Measurements from ENCODE around the gene OAF. TPM values are rescaled to one million over a fixed set of nuclear protein-coding genes. Genes with fewer than 3 reads are reported as not detected.

OAF gene
- total RNA-seq, 1 donor from 2014 or later = 20.9 TPM

GRCh38 chr11:120279502-120279901 lies 68.7 kb downstream of the OAF start:
- Histone ChIP-seq H3K27me3 (ENCODE audit: insufficient read depth, low read length) (no peaks in the 10 kb centered on the region), H3K36me3 (ENCODE audit: insufficient read depth, low read length) (no peaks in the 10 kb centered on the region), H3K4me3 (ENCODE audit: insufficient read depth, low read depth, low read length) (no peak overlapping the region), H3K4me1 (ENCODE audit: insufficient read depth, low read length) (no peaks in the 10 kb centered on the region), H3K27ac (ENCODE audit: low read depth, low read length) (no peak overlapping the region), H4K20me1 (ENCODE audit: insufficient read depth, low read length) (no peaks in the 10 kb centered on the region), H3K79me2 (ENCODE audit: insufficient read depth, low read length) (no peaks in the 10 kb centered on the region), H3K4me2 (ENCODE audit: low read length) (no peak overlapping the region), H3K9me3 (ENCODE audit: insufficient read depth, low read depth, low read length) (no peaks in the 10 kb centered on the region), H3K9ac (ENCODE audit: low read length) (no peak overlapping the region), H2AFZ (ENCODE audit: low read depth, low read length) (no peak overlapping the region)
- Mint-ChIP-seq H3K27me3 (ENCODE audit: low read depth, unreplicated experiment) (peaks cover 28% of the 10 kb centered on the region), H3K36me3 (ENCODE audit: low read depth, unreplicated experiment) (peaks cover 3% of the 10 kb centered on the region), H3K4me3 (ENCODE audit: unreplicated experiment) (no peak overlapping the region), H3K4me1 (ENCODE audit: low read depth, unreplicated experiment) (peaks cover 10% of the 10 kb centered on the region), H3K27ac (ENCODE audit: unreplicated experiment) (no peak overlapping the region), H3K9me3 (ENCODE audit: unreplicated experiment) (peaks cover 3% of the 10 kb centered on the region)
- DNase-seq (ENCODE audit: low read depth) (no peak), FAIRE-seq (no peak)
- no peak for TF ChIP-seq EZH2 (IDR thresholded peaks at IDR 0.05; ENCODE audit: insufficient read depth, low read length)
- TF ChIP-seq, protein P1, sequence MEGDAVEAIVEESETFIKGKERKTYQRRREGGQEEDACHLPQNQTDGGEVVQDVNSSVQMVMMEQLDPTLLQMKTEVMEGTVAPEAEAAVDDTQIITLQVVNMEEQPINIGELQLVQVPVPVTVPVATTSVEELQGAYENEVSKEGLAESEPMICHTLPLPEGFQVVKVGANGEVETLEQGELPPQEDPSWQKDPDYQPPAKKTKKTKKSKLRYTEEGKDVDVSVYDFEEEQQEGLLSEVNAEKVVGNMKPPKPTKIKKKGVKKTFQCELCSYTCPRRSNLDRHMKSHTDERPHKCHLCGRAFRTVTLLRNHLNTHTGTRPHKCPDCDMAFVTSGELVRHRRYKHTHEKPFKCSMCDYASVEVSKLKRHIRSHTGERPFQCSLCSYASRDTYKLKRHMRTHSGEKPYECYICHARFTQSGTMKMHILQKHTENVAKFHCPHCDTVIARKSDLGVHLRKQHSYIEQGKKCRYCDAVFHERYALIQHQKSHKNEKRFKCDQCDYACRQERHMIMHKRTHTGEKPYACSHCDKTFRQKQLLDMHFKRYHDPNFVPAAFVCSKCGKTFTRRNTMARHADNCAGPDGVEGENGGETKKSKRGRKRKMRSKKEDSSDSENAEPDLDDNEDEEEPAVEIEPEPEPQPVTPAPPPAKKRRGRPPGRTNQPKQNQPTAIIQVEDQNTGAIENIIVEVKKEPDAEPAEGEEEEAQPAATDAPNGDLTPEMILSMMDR (IDR thresholded peaks at IDR 0.05; ENCODE audit: insufficient read depth, low read depth, low read length) = no peak

Other genes with a start within 250 kb of the OAF start
- gene TRIM29, start 72.9 kb upstream of the OAF start, total RNA-seq = 0.55 and 1.1 TPM in 2 replicates
- gene POU2F3, start 29.1 kb downstream of the OAF start, total RNA-seq = 0.20 TPM in 1 of 2 replicates, not detected in the other
- 9.3 and 9.5 TPM in 2 replicates for gene TLCD5, start 114.3 kb downstream of the OAF start, total RNA-seq
- gene ARHGEF12, start 125.4 kb downstream of the OAF start, total RNA-seq = 78.0 and 83.1 TPM in 2 replicates

Data from astrocyte (in vitro differentiated cells and primary cell).